PC-9 (cell line): ENCODE results near the gene GABRR2.
"Not testable (repeated sequence)": the region's sequence is repeated elsewhere in the genome, so short reads cannot be mapped to it uniquely, and the experiment has no call there.

Experiments used
- EZH2 ChIP-seq: fragments of 200-600 bp; sonication (generic); IDR thresholded peaks from 2 replicates; pipeline ENCODE4 v1.8.0; 2017; ENCODE audit warnings: antibody characterized with exemption, low read depth
- TF ChIP-seq, protein P1 (sequence below): fragments of 200-600 bp; sonication (generic); conservative IDR thresholded peaks from 2 replicates; pipeline ENCODE4 v1.6.1; 2017; ENCODE audit warnings: mixed run types, antibody characterized with exemption, mild to moderate bottlenecking, moderate library complexity

- not testable (repeated sequence) for TF ChIP-seq EZH2
- TF ChIP-seq, protein P1, sequence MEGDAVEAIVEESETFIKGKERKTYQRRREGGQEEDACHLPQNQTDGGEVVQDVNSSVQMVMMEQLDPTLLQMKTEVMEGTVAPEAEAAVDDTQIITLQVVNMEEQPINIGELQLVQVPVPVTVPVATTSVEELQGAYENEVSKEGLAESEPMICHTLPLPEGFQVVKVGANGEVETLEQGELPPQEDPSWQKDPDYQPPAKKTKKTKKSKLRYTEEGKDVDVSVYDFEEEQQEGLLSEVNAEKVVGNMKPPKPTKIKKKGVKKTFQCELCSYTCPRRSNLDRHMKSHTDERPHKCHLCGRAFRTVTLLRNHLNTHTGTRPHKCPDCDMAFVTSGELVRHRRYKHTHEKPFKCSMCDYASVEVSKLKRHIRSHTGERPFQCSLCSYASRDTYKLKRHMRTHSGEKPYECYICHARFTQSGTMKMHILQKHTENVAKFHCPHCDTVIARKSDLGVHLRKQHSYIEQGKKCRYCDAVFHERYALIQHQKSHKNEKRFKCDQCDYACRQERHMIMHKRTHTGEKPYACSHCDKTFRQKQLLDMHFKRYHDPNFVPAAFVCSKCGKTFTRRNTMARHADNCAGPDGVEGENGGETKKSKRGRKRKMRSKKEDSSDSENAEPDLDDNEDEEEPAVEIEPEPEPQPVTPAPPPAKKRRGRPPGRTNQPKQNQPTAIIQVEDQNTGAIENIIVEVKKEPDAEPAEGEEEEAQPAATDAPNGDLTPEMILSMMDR = not testable (repeated sequence)
These were observed 10.6 kb downstream of the GABRR2 start for GRCh38 chr6:89304517-89304916.
